ENCODE results near the gene USP5. TPM values are rescaled to one million over a fixed set of nuclear protein-coding genes. Genes with fewer than 3 reads are reported as not detected.

USP5 gene
- total and polyA plus RNA-seq, 11 donors = 23.4 to 96.8 (median 60.6) TPM

- no peak overlapping the region for H3K27ac ChIP-seq
- no peak for ATAC-seq
- no peak for DNase-seq
- H3K9me3 ChIP-seq = no peaks in the 10 kb centered on the region
- no peak for TF ChIP-seq CTCF (IDR thresholded peaks at IDR 0.05)
- TF ChIP-seq POLR2A (IDR thresholded peaks at IDR 0.05) = no peak
- no peaks in the 10 kb centered on the region for H3K36me3 ChIP-seq
- 70 to 83% (median 78%) methylated on average over 5 of the region's 5 CpGs for WGBS, 4 donors
- no peak overlapping the region for H3K4me3 ChIP-seq
- intact Hi-C loops (cut with DNase I) = no loop called here
- peaks cover 0 to 17% (median 5%) of the 10 kb centered on the region in 12 donors for H3K4me1 ChIP-seq
- no peaks in the 10 kb centered on the region for H3K27me3 ChIP-seq
Observed at GRCh38 chr12:6899427-6899826, 47.5 kb downstream of the USP5 start.

- H3K36me3 ChIP-seq = no peaks in the 10 kb centered on the region
- 55 to 61% (median 57%) methylated on average over 10 of the region's 10 CpGs for whole genome bisulfite sequencing, 4 donors
- H3K9me3 ChIP-seq = no peaks in the 10 kb centered on the region
- ATAC-seq = peak in 2 of 4 donors; percentile 35 to 53
- intact Hi-C loops (cut with DNase I) = no loop called here
- H3K4me3 ChIP-seq = no peak overlapping the region
- peak in 4 of 5 donors; percentile 55 to 69 (median 68) for DNase-seq
- H3K27me3 ChIP-seq = no peaks in the 10 kb centered on the region
- H3K27ac ChIP-seq = peak overlapping the region in 1 of 12 donors; percentile 38
- TF ChIP-seq POLR2A (IDR thresholded peaks at IDR 0.05) (no peak), CTCF (IDR thresholded peaks at IDR 0.05) (no peak)
- peaks cover 0 to 19% (median 7%) of the 10 kb centered on the region in 12 donors for H3K4me1 ChIP-seq
Observed at GRCh38 chr12:6899837-6900519, 48.0 kb downstream of the USP5 start.

- intact Hi-C loops (cut with DNase I) = no loop called here
- no peak overlapping the region for H3K27ac ChIP-seq
- no peak for DNase-seq
- no peak overlapping the region for H3K4me3 ChIP-seq
- H3K9me3 ChIP-seq = no peaks in the 10 kb centered on the region
- peaks cover 0 to 24% (median 11%) of the 10 kb centered on the region in 12 donors for H3K4me1 ChIP-seq
- H3K27me3 ChIP-seq = no peaks in the 10 kb centered on the region
- peaks cover 0 to 15% (median 0%) of the 10 kb centered on the region in 9 donors for H3K36me3 ChIP-seq
- no peak for ATAC-seq
- TF ChIP-seq CTCF (IDR thresholded peaks at IDR 0.05) = no peak
- no peak for TF ChIP-seq POLR2A (IDR thresholded peaks at IDR 0.05)
- 82 to 92% (median 86%) methylated on average over 4 of the region's 4 CpGs for WGBS, 4 donors
Observed at GRCh38 chr12:6902448-6902847, 50.5 kb downstream of the USP5 start.

GRCh38 chr12:6903722-6904121, 51.8 kb downstream of the USP5 start:
- H3K27me3 ChIP-seq = no peaks in the 10 kb centered on the region
- no peak for TF ChIP-seq POLR2A (IDR thresholded peaks at IDR 0.05)
- TF ChIP-seq CTCF (IDR thresholded peaks at IDR 0.05) = no peak
- 73 to 92% (median 83%) methylated on average over 1 of the region's 1 CpG for WGBS, 4 donors
- peaks cover 0 to 24% (median 11%) of the 10 kb centered on the region in 12 donors for H3K4me1 ChIP-seq
- intact Hi-C loops (cut with DNase I) = no loop called here
- no peak overlapping the region for H3K27ac ChIP-seq
- no peaks in the 10 kb centered on the region for H3K9me3 ChIP-seq
- no peak overlapping the region for H3K4me3 ChIP-seq
- peaks cover 0 to 19% (median 0%) of the 10 kb centered on the region in 9 donors for H3K36me3 ChIP-seq
- DNase-seq (no peak), ATAC-seq (no peak)

All from heart left ventricle (tissue), 16 donors.